Loucy (cell line): Measurements from ENCODE around the gene MARCHF9.
A peak's percentile ranks its signal among the peaks of the same experiment; 100 is the strongest.

Source experiments
- H2AFZ ChIP-seq: fragments of 200-600 bp; sonication (generic); 2 replicates; pipeline ENCODE4 v1.6.0; 2016; ENCODE audit warnings: antibody characterized with exemption, mild to moderate bottlenecking, low read length, moderate library complexity
- H3F3A ChIP-seq: fragments of 200-600 bp; 2 replicates; pipeline ENCODE4 v1.6.0; 2016; ENCODE audit warnings: antibody characterized with exemption, low read depth, mild to moderate bottlenecking
- H3K27me3 ChIP-seq: fragments of 200-600 bp; sonication (generic); 2 replicates; pipeline ENCODE4 v1.6.1; 2014; ENCODE audit warnings: low read length, mild to moderate bottlenecking; ENCODE audit not compliant: insufficient read depth, poor library complexity, severe bottlenecking
- H3K36me3 ChIP-seq: fragments of 200-600 bp; sonication (generic); 2 replicates; pipeline ENCODE4 v1.6.1; 2016; ENCODE audit warnings: low read length; ENCODE audit not compliant: insufficient read depth
- H3K4me1 ChIP-seq: fragments of 200-600 bp; sonication (generic); 2 replicates; pipeline ENCODE4 v1.5.1; 2014; ENCODE audit warnings: low read length, mild to moderate bottlenecking; ENCODE audit not compliant: insufficient read depth, poor library complexity, severe bottlenecking
- H3K4me2 ChIP-seq: fragments of 200-600 bp; sonication (generic); 2 replicates; pipeline ENCODE4 v1.6.0; 2014; ENCODE audit warnings: antibody characterized with exemption, low read length, low read depth, mild to moderate bottlenecking; ENCODE audit not compliant: poor library complexity, severe bottlenecking
- H3K4me3 ChIP-seq: fragments of 200-600 bp; sonication (generic); 2 replicates; pipeline ENCODE4 v1.5.1; 2014; ENCODE audit warnings: low read length, mild to moderate bottlenecking, mixed read lengths; ENCODE audit not compliant: poor library complexity, severe bottlenecking
- H3K79me2 ChIP-seq: fragments of 200-600 bp; sonication (generic); 2 replicates; pipeline ENCODE4 v1.6.1; 2014; ENCODE audit warnings: low read length; ENCODE audit not compliant: insufficient read depth
- H3K9ac ChIP-seq: fragments of 200-600 bp; sonication (generic); 2 replicates; pipeline ENCODE4 v1.6.0; 2014; ENCODE audit warnings: mild to moderate bottlenecking, low read depth, low read length, moderate library complexity; ENCODE audit not compliant: poor library complexity, severe bottlenecking
- H3K9me2 ChIP-seq: fragments of 200-600 bp; sonication (generic); replicated peaks from 2 replicates; pipeline ENCODE4 v1.6.1; 2016; ENCODE audit warnings: low read depth, low read length, mixed read lengths
- H3K9me3 ChIP-seq: fragments of 200-600 bp; sonication (generic); 2 replicates; pipeline ENCODE4 v1.6.1; 2014; ENCODE audit warnings: mild to moderate bottlenecking, antibody characterized with exemption, low read length, low read depth; ENCODE audit not compliant: insufficient read depth
- H4K20me1 ChIP-seq: fragments of 200-600 bp; sonication (generic); 2 replicates; pipeline ENCODE4 v1.6.0; 2014; ENCODE audit warnings: antibody characterized with exemption, low read length, mild to moderate bottlenecking; ENCODE audit not compliant: insufficient read depth, poor library complexity, severe bottlenecking
- EZH2phosphoT487 ChIP-seq: fragments of 200-600 bp; IDR thresholded peaks from 2 replicates; pipeline ENCODE4 v1.6.1; 2018; ENCODE audit warnings: antibody characterized with exemption, mild to moderate bottlenecking, moderate library complexity, borderline replicate concordance
- TF ChIP-seq, protein P1 (sequence below): fragments of 200-600 bp; sonication (generic); conservative IDR thresholded peaks from 2 replicates; pipeline ENCODE4 v1.5.1; 2014; ENCODE audit warnings: mild to moderate bottlenecking, antibody characterized with exemption, low read length

The MARCHF9 gene

DNA sequence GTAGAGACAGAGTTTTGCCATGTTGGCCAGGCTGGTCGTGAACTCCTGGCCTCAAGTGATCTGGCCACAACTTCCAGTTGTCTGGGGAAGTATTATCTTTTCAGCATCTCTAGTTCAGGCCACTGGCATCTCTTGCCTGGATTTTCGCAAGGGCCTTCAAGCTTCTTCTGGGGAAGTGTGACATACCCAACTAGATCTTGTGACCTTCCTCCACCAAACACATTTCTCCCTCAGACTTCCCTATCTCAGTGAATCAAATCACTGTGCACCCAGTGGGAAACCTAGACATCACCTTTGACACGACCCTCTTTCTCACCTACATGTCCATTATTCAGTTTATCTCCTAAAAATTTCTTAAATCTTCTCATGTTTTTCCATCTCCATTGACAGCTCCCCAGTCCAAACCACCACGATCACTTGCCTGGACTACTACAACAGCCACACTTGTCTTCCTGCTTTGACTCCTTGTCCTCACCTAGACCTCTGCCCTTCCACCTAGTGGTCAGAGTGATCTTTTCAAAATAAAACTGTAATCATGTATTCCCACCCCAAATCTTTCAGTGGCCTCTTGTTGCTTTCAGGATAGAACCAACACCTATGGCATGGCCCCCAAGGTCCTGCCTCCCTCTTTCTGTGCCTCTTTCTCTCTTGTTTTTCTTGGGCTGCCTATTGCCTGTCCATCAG, 20.8 kb downstream of the MARCHF9 start:
- Histone ChIP-seq H3K79me2 (peaks cover 13% of the 10 kb centered on the region), H3F3A (no peaks in the 10 kb centered on the region), H3K9me2 (no peaks in the 10 kb centered on the region), H3K9me3 (no peaks in the 10 kb centered on the region), H3K9ac (no peak overlapping the region), H4K20me1 (no peaks in the 10 kb centered on the region), H3K36me3 (no peaks in the 10 kb centered on the region), H3K4me1 (peaks cover 10% of the 10 kb centered on the region), H3K4me2 (no peak overlapping the region), H3K27me3 (no peaks in the 10 kb centered on the region), H3K4me3 (no peak overlapping the region), H2AFZ (no peak overlapping the region)
- TF ChIP-seq, protein P1, sequence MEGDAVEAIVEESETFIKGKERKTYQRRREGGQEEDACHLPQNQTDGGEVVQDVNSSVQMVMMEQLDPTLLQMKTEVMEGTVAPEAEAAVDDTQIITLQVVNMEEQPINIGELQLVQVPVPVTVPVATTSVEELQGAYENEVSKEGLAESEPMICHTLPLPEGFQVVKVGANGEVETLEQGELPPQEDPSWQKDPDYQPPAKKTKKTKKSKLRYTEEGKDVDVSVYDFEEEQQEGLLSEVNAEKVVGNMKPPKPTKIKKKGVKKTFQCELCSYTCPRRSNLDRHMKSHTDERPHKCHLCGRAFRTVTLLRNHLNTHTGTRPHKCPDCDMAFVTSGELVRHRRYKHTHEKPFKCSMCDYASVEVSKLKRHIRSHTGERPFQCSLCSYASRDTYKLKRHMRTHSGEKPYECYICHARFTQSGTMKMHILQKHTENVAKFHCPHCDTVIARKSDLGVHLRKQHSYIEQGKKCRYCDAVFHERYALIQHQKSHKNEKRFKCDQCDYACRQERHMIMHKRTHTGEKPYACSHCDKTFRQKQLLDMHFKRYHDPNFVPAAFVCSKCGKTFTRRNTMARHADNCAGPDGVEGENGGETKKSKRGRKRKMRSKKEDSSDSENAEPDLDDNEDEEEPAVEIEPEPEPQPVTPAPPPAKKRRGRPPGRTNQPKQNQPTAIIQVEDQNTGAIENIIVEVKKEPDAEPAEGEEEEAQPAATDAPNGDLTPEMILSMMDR, result peak; percentile 51
- TF ChIP-seq EZH2phosphoT487, result no peak

GRCh38 chr12:57776247-57776587, 21.3 kb downstream of the MARCHF9 start:
- no peaks in the 10 kb centered on the region for H3K36me3 ChIP-seq
- H3K27me3 ChIP-seq, result no peaks in the 10 kb centered on the region
- H3K9me3 ChIP-seq, result no peaks in the 10 kb centered on the region
- H3K9me2 ChIP-seq, result no peaks in the 10 kb centered on the region
- H3K9ac ChIP-seq, result no peak overlapping the region
- TF ChIP-seq, protein P1, result no peak; the same call in 1 of the 2 replicates
- no peak for TF ChIP-seq EZH2phosphoT487
- H3K4me1 ChIP-seq, result peaks cover 9% of the 10 kb centered on the region
- H4K20me1 ChIP-seq, result no peaks in the 10 kb centered on the region
- no peaks in the 10 kb centered on the region for H3F3A ChIP-seq
- H2AFZ ChIP-seq, result no peak overlapping the region
- H3K79me2 ChIP-seq, result peaks cover 8% of the 10 kb centered on the region; the same call in 1 of the 2 replicates
- H3K4me3 ChIP-seq, result no peak overlapping the region
- H3K4me2 ChIP-seq, result no peak overlapping the region

DNA sequence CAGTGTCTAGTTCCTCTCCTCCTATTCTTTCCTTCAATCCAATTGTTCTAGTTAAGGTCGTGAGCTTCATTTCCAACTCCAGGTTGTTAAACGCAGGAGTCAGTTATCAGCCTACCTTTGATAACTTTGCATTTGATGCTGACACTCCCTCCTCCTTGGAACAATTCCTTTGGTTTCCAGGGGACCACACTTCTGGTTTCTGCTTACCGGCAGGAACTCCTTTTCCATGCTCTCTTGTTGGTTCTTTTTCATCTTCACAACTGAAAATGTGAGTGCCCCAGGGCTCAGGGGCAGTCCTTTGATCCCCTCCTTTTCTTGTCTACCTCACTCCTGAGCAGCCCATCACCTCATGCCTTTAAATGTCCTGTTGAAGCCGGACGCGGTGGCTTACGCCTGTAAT, 22.5 kb downstream of the MARCHF9 start:
- Histone ChIP-seq H3F3A (no peaks in the 10 kb centered on the region), H3K9me2 (no peaks in the 10 kb centered on the region), H4K20me1 (no peaks in the 10 kb centered on the region), H3K79me2 (peaks cover 6% of the 10 kb centered on the region; the same call in 1 of the 2 replicates), H3K9ac (no peak overlapping the region), H3K27me3 (no peaks in the 10 kb centered on the region), H3K4me3 (no peak overlapping the region), H2AFZ (no peak overlapping the region), H3K4me2 (no peak overlapping the region), H3K36me3 (no peaks in the 10 kb centered on the region), H3K4me1 (peaks cover 17% of the 10 kb centered on the region), H3K9me3 (no peaks in the 10 kb centered on the region)
- TF ChIP-seq, protein P1, result no peak
- no peak for TF ChIP-seq EZH2phosphoT487
